Fibroblast of gingiva (primary cell): ENCODE results near the gene CHAT.

Source experiments
- DNase-seq: peaks from one replicate; pipeline ENCODE4 v3.0.0-alpha.2; 2011; ENCODE audit warnings: low read depth

CHAT gene

GRCh38 chr10:49613882-49614241 lies at the start of gene CHAT:
CHAT (plus strand) TSS chr10:49614037; CDS start chr10:49614190, 153 bp downstream.
- no peak for DNase-seq

- DNase-seq = no peak
These were observed 49.3 kb upstream of the CHAT start for GRCh38 chr10:49564461-49565009.

GRCh38 chr10:49567810-49568209 lies 46.0 kb upstream of the CHAT start:
- DNase-seq = no peak

DNA sequence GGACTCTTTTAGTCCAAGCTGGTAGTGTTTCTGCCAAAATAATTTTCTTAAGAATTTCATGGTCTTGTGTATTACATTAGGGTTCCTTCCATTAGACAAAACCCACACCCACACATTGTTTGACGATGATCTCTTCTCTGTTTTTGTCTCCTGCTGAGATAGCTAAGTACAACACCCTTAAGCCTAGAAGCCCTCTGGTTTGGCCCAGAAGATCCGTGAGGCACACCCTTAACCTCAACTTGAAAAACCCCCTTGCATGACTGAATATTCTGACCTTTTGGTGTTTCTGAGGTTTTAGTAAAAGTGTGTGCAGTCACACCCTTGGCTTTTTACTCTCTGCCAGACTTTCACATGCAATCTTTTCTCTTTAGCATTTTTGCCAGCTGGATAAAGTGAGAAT lies 45.6 kb upstream of the CHAT start:
- DNase-seq = peak; percentile 68

- DNase-seq = peak; percentile 73
These were observed 44.7 kb upstream of the CHAT start for GRCh38 chr10:49569031-49569631.

DNA sequence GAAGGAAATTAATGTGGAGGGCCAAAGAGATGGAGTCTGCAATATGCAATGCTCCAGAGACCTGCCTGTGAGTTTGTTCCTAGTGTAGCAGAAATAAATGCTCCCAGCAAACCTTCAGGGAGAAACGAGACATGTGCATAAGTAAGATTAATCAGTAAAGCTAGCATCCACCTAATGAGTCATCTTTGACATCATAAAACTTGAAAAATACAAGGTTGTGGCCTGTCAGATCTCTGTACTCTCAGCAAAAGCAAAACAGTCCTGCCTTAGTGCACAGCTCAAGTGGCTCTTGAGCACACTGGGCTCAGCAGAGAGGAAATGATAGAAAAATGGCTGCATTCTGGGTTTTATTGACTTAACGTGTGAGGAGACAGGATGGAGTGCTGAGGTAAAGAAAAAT lies 42.4 kb upstream of the CHAT start:
- no peak for DNase-seq

GRCh38 chr10:49572594-49573114 lies 41.2 kb upstream of the CHAT start:
- no peak for DNase-seq

DNA sequence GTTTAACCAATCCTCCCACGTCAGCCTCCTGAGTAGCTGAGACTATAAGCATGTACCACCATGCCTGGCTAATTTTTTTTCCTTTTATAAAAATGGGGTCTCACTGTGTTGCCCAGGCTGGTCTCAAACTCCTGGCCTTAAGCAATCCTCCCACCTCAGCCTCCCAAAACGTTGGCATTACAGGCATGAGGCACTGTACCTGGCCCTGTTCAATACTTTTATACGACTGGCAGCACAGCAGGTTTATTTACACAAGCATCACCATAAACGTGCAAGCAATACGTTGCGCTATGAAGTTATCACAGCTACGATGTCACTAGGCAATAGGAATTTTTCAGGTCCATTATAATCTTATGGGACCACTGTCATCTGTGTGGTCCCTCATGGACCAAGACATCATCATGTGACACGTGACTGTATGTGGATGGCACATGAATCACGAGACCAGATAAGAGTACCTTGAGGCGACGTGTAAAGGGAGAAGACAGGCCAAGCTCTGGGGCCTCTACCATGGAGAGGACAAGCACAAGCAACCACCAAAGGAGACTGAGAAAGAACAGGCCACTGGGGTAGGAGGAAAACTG lies 38.3 kb upstream of the CHAT start:
- DNase-seq = no peak

DNA sequence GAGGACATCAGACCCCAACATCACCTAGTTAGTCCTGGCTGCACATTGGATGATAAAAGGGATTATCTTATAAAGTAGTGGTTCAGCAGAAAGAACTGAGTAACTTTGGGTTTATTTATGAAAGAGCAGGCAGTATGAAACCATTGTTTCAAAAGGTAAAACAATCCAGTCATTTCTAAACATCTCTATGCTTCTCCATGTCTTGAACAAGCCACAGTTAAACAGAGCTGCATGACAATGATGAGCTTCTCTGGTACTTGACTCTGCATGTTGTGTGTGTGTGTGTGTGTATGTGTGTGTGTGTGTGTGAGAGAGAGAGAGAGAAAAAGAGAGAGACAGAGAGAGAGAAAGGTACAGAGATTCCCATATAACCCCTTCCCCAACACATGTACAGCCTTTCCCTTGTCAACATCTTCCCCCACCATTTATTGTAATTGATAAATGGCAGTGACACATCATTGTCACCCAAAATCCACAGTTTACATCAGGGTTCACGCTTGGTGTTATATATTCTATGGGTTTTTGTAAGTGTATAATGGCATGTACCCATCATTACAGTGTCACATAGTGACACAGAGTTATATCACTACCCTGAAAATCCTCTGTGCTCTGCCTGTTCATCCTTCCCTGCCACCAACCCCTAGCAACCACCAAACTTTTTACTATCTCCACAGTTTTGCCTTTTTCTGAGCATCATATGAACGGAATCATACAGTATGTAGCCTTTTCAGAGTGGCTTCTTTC lies 36.5 kb upstream of the CHAT start:
- DNase-seq = no peak

GRCh38 chr10:49578392-49578791 lies 35.4 kb upstream of the CHAT start:
- DNase-seq = no peak

GRCh38 chr10:49579621-49580020 lies 34.2 kb upstream of the CHAT start:
- DNase-seq = no peak

DNA sequence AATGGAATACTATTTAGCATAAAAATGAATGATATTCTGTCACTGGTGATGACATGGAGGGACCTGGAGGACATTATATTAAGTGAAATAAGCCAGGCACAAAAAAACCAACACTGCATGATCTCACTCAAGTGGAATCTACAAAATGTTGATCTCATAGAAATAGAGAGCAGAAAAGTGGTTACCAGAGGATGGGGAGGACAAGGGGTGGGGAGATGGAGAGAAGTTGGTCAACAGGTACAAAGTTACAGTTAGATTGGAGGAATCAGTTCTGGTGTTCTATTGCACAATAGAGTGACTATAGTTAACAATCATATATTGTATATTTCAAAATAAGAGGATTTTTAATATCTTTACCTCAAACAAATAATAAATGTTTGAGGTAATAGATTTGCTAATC lies 28.4 kb upstream of the CHAT start:
- DNase-seq = no peak

DNA sequence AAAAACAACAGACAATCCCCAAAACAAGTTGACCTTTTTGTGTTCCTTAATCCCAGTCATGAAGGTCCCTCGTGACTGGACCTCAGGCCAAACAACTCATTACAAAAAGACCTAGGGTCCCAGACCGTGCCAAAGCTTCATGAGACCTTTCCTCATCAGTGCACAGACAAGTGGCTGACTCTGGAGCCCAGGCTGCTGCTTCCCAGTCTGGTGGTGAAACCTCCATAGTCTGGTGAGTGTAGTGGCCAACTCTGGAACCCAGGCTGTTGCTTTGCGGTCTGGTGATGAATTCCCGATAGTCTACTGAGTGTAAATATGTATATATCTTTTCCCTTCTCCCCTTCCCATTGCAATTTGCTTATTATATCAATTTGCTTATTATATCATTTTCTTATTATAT lies 25.9 kb upstream of the CHAT start:
- no peak for DNase-seq

DNA sequence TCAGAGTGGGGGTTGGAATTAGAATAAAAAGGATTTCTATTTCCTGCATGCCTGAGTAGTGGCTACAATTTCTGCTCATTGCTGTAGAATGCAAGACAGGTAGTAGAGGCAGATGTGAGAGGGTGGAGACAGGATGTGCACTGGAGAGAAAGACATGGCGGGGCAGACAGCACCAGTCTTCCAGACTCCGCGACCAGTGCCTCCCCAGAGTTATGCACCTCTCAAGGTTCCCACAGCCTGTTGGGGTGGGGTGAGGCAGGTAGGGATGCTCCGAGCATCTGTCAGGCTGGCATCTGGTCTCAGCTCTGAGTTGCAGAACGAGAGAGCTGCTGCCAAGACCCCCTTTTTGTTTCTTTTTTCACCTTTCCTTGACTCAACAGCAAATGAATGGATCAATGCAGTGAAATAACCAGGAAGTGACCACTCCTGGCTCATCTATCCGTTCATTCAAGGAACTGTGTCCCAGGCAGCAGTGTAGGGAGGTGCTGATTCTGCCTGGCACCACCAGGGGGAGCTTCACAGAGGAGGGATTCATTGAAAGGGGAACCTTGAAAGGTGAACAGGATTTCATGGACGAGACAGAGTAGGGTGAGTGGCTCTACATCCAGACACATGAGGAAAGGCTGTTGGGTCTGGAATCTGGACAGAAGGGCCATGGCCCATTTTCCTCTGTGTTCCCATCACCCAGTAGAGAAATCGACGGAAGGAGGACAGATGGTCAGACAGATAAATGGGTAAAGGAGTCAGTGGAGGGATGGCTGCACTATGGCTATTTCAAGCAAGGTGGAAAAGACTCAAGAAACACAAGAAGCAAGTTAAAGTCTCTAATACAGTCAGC lies 20.9 kb upstream of the CHAT start:
- peak; percentile 26 for DNase-seq

GRCh38 chr10:49593564-49593875 lies 20.3 kb upstream of the CHAT start:
- no peak for DNase-seq

DNA sequence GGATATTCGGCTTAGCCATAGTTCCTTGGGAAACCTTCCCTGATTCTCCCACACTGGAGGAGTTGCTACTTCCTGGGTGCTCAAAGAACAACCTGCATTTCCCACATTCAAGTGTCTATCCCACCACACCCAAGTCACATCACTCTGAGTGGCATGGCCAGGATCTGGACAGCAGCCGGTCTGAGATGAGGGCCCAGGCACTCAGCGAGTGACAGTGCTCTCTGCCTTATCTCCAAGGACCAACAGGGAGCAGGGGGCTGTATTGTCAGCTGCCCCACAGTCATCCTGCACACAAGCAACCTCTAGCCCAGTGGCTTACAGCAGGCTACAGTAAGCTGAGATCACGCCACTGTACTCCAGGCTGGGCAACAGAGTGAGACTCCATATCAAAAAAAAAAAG lies 19.8 kb upstream of the CHAT start:
- no peak for DNase-seq

DNA sequence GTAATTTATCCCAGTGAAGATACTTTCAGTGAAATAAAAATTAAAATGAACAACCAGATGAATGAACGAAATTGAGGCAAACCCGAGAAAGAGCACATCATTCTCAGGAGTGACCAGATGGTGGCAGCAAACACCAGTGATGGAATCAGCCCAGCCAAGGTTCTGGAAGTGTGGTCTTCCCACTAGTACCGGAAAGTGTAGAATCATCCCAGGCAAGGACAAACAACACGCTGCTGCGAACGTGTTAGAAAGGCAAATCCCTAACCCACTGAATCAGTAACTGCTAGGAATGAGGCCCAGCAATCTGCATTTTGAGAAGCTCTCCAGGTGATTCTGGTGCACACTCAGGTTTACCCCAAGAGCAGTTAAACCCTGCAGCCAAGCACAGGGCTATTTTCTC lies 19.2 kb upstream of the CHAT start:
- DNase-seq = peak; percentile 53

DNA sequence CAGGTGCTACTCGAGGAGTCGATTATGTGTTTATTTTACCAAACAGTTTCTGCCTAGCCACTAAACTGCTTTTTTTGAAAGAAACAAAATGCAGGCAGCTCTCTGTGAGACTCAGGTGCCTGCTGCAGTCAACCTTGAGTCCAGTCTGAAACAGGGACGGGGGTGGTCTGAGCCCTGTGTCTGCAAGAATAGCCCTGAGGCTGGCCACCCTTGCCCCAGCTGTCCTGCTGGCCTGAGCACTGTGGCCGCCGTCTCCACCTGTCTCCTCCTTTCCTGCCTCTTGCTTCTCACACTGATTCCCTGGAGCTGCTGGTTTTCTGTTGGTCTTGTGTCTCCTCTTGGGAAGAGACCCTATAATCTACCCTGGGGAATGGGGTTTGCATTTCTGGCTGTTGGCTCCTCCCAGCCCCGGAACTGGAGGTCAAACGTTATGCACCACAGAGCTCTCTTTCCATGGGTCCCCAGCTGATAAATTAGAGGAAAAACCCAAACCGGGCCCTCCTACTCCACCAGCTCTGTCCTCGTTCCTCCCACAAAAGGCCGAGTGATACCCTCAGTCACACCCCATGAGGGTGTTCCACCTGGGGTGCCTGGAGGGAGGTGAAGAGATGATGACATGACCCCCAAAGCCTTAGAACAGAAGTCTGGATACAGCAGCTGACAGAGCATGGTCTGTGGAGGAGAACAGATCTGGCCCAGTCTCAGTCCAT lies 18.7 kb upstream of the CHAT start:
- no peak for DNase-seq

- DNase-seq = no peak
These were observed 17.9 kb upstream of the CHAT start for GRCh38 chr10:49595713-49596492.

- no peak for DNase-seq
These were observed 17.4 kb upstream of the CHAT start for GRCh38 chr10:49596493-49596809.

GRCh38 chr10:49596836-49597235 lies 17.0 kb upstream of the CHAT start:
- DNase-seq = no peak
